Lower leg skin (tissue), 3 donors: Measurements from ENCODE around the gene ETFA.

Source experiments
- POLR2A ChIP-seq, 2 donors: fragments of 450-650 bp; IDR thresholded peaks; one replicate each; pipeline ENCODE4 v1.6.1; 2016 to 2017; ENCODE audit warnings: antibody characterized with exemption in 2 of 2, mild to moderate bottlenecking in 1 of 2, moderate library complexity in 1 of 2
- TF ChIP-seq, protein P1 (sequence below), 3 donors: fragments of 450-650 bp; IDR thresholded peaks; one replicate each; pipeline ENCODE4 v1.5.1; 2016; ENCODE audit warnings: antibody characterized with exemption in 3 of 3, mild to moderate bottlenecking in 3 of 3, moderate library complexity in 2 of 3

- TF ChIP-seq, protein P1, sequence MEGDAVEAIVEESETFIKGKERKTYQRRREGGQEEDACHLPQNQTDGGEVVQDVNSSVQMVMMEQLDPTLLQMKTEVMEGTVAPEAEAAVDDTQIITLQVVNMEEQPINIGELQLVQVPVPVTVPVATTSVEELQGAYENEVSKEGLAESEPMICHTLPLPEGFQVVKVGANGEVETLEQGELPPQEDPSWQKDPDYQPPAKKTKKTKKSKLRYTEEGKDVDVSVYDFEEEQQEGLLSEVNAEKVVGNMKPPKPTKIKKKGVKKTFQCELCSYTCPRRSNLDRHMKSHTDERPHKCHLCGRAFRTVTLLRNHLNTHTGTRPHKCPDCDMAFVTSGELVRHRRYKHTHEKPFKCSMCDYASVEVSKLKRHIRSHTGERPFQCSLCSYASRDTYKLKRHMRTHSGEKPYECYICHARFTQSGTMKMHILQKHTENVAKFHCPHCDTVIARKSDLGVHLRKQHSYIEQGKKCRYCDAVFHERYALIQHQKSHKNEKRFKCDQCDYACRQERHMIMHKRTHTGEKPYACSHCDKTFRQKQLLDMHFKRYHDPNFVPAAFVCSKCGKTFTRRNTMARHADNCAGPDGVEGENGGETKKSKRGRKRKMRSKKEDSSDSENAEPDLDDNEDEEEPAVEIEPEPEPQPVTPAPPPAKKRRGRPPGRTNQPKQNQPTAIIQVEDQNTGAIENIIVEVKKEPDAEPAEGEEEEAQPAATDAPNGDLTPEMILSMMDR (IDR thresholded peaks at IDR 0.05): no peak
- TF ChIP-seq POLR2A (IDR thresholded peaks at IDR 0.05): no peak
Measured at GRCh38 chr15:76320012-76320411, 8.7 kb upstream of the ETFA start.
